ENCODE measurements around the gene TNK1. TPM values are rescaled to one million over a fixed set of nuclear protein-coding genes. Genes with fewer than 3 reads are reported as not detected.

Gene TNK1
- total RNA-seq, 4 donors from 2014 or later, result 38.9 to 110 (median 53.2) TPM

GRCh38 chr17:7396147-7396546 lies 15.3 kb downstream of the TNK1 start:
- Histone ChIP-seq H3K27ac (no peak overlapping the region), H3K9me3 (no peaks in the 10 kb centered on the region), H3K4me1 (peaks cover 11 to 22% (median 17%) of the 10 kb centered on the region in 4 donors), H3K27me3 (no peaks in the 10 kb centered on the region), H3K36me3 (no peaks in the 10 kb centered on the region), H3K4me3 (no peak overlapping the region)
- no peak for DNase-seq
- no peak for TF ChIP-seq POLR2A (IDR thresholded peaks at IDR 0.05)
- TF ChIP-seq POLR2AphosphoS5 (IDR thresholded peaks at IDR 0.05), result no peak
- TF ChIP-seq CTCF (IDR thresholded peaks at IDR 0.05), result no peak
- intact Hi-C loops (cut with DNase I; ENCODE audit: low total_unique reads), result no loop called here
- 80 to 96% methylated on average over 3 to 4 of the region's 4 CpGs for WGBS, 2 donors (ENCODE audit: low coverage in 1 of 2)
- in situ Hi-C loops (cut with MboI; ENCODE audit: low pct_ligation_motif_present in 1 of 4, low pct_unique_long_range_greater_than_20kb in 1 of 4, low sequenced_read_pairs in 3 of 4), result no loop called here

GRCh38 chr17:7398612-7399011 lies 17.7 kb downstream of the TNK1 start:
- 79 to 83% methylated on average over 2 of the region's 2 CpGs for WGBS, 2 donors (ENCODE audit: low coverage in 1 of 2)
- intact Hi-C loops (cut with DNase I; ENCODE audit: low total_unique reads), result no loop called here

GRCh38 chr17:7403043-7403726 lies 22.3 kb downstream of the TNK1 start:
- no peaks in the 10 kb centered on the region for H3K9me3 ChIP-seq
- in situ Hi-C loops (cut with MboI; ENCODE audit: low pct_ligation_motif_present in 1 of 4, low pct_unique_long_range_greater_than_20kb in 1 of 4, low sequenced_read_pairs in 3 of 4), result no loop called here
- WGBS, 2 donors (ENCODE audit: low coverage in 1 of 2), result 7 to 8% methylated on average over 2 to 14 of the region's 16 CpGs
- H3K36me3 ChIP-seq, result no peaks in the 10 kb centered on the region
- H3K4me1 ChIP-seq, result peaks cover 13 to 32% (median 22%) of the 10 kb centered on the region in 4 donors
- DNase-seq, result peak; percentile 75
- H3K4me3 ChIP-seq, result peak overlapping the region; percentile 50 to 73 (median 58)
- peak overlapping the region; percentile 86 to 98 (median 94) for H3K27ac ChIP-seq
- intact Hi-C loops (cut with DNase I; ENCODE audit: low total_unique reads), result no loop called here
- H3K27me3 ChIP-seq, result peaks cover 17% of the 10 kb centered on the region
- TF ChIP-seq EP300 (IDR thresholded peaks at IDR 0.05; ENCODE audit: low read depth) (no peak), CTCF (IDR thresholded peaks at IDR 0.05) (no peak), POLR2AphosphoS5 (IDR thresholded peaks at IDR 0.05) (peak in 2 of 3 donors; percentile 41 to 44), POLR2A (IDR thresholded peaks at IDR 0.05) (peak; percentile 3)

More at GRCh38 chr17:7398612-7399011, 17.7 kb downstream of the TNK1 start:
- Histone ChIP-seq H3K36me3 (no peaks in the 10 kb centered on the region), H3K9me3 (no peaks in the 10 kb centered on the region), H3K4me3 (no peak overlapping the region), H3K27ac (no peak overlapping the region), H3K4me1 (peaks cover 20 to 27% (median 25%) of the 10 kb centered on the region in 4 donors), H3K27me3 (no peaks in the 10 kb centered on the region)
- in situ Hi-C loops (cut with MboI; ENCODE audit: low pct_ligation_motif_present in 1 of 4, low pct_unique_long_range_greater_than_20kb in 1 of 4, low sequenced_read_pairs in 3 of 4), result no loop called here
- TF ChIP-seq CTCF (IDR thresholded peaks at IDR 0.05) (no peak), POLR2A (IDR thresholded peaks at IDR 0.05) (no peak), POLR2AphosphoS5 (IDR thresholded peaks at IDR 0.05) (no peak), EP300 (IDR thresholded peaks at IDR 0.05; ENCODE audit: low read depth) (no peak)
- no peak for DNase-seq

GRCh38 chr17:7403727-7403976 lies 22.8 kb downstream of the TNK1 start:
- TF ChIP-seq EP300 (IDR thresholded peaks at IDR 0.05; ENCODE audit: low read depth), result no peak
- TF ChIP-seq CTCF (IDR thresholded peaks at IDR 0.05), result peak in 1 of 5 experiments; percentile 14
- WGBS, 2 donors (ENCODE audit: low coverage in 1 of 2), result 0% methylated on average over 11 of the region's 13 CpGs; no CpG with 5 or more reads in 1 of the 2 donors
- Histone ChIP-seq H3K36me3 (no peaks in the 10 kb centered on the region), H3K27ac (peak overlapping the region; percentile 86 to 98 (median 94)), H3K4me3 (peak overlapping the region; percentile 50 to 73 (median 58)), H3K4me1 (peaks cover 13 to 32% (median 22%) of the 10 kb centered on the region in 4 donors), H3K9me3 (no peaks in the 10 kb centered on the region), H3K27me3 (peaks cover 17% of the 10 kb centered on the region)
- in situ Hi-C loops (cut with MboI; ENCODE audit: low pct_ligation_motif_present in 1 of 4, low pct_unique_long_range_greater_than_20kb in 1 of 4, low sequenced_read_pairs in 3 of 4), result no loop called here
- DNase-seq, result no peak
- intact Hi-C loops (cut with DNase I; ENCODE audit: low total_unique reads), result no loop called here

All from transverse colon (tissue), 4 donors.